Neural cell (in vitro differentiated cells): ENCODE results near the gene FBXO38.

Experiments
- CTCF ChIP-seq: fragments of 450-650 bp; IDR thresholded peaks from 2 replicates; pipeline ENCODE4 v1.5.1; 2014; ENCODE audit warnings: antibody characterized with exemption, mild to moderate bottlenecking, moderate library complexity; ENCODE audit not compliant: poor library complexity, severe bottlenecking
- EP300 ChIP-seq: fragments of 450-650 bp; conservative IDR thresholded peaks from 2 replicates; pipeline ENCODE4 v1.6.1; 2014; ENCODE audit warnings: antibody characterized with exemption, mild to moderate bottlenecking, moderate library complexity; ENCODE audit not compliant: poor library complexity, severe bottlenecking
- EZH2 ChIP-seq: fragments of 200-600, 300-800 bp; shearing (Covaris generic), sonication (generic); IDR thresholded peaks from 2 replicates; pipeline ENCODE4 v1.6.1; 2014; ENCODE audit warnings: antibody characterized with exemption, low read length, borderline replicate concordance, mild to moderate bottlenecking; ENCODE audit not compliant: insufficient read depth, poor library complexity, severe bottlenecking
- MXI1 ChIP-seq: fragments of 450-650 bp; conservative IDR thresholded peaks from 2 replicates; pipeline ENCODE4 v1.6.1; 2014; ENCODE audit warnings: antibody characterized with exemption, mild to moderate bottlenecking; ENCODE audit not compliant: poor library complexity, severe bottlenecking
- POLR2AphosphoS5 ChIP-seq: IDR thresholded peaks from 2 replicates; pipeline ENCODE4 v1.6.1; 2012
- RAD21 ChIP-seq: fragments of 450-650 bp; conservative IDR thresholded peaks from 2 replicates; pipeline ENCODE4 v1.6.1; 2014; ENCODE audit warnings: antibody characterized with exemption, mild to moderate bottlenecking, moderate library complexity
- SMC3 ChIP-seq: fragments of 450-650 bp; conservative IDR thresholded peaks from 2 replicates; pipeline ENCODE4 v1.6.1; 2014; ENCODE audit warnings: antibody characterized with exemption, mild to moderate bottlenecking, moderate library complexity; ENCODE audit not compliant: poor library complexity
- TAF1 ChIP-seq: IDR thresholded peaks from 2 replicates; pipeline ENCODE4 v1.6.1; 2012; ENCODE audit warnings: low read depth
- TF ChIP-seq, protein P1 (sequence below): IDR thresholded peaks from 2 replicates; pipeline ENCODE4 v1.6.1; 2012; ENCODE audit warnings: borderline replicate concordance

DNA sequence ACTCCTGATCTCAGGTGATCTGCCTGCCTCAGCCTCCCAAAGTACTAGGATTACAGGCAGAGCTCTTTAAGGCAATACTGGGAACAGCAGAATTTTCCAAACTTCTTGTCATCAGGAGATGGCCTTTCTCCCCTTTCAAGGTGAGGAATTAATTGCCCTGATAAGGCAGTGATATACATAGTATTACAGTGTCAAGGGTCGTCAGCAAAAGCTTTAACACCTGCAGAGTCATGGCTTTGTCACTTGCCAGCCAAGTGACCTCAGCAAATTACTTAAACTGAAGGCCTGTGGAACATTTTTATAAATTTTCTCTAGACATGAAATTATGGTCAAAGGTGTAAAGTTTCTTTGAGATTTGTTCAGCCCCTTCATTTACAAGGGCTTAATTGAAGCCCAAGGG, 59.5 kb downstream of the FBXO38 start:
- TF ChIP-seq EZH2 (no peak), CTCF (no peak), EP300 (no peak), SMC3 (no peak), POLR2AphosphoS5 (no peak), RAD21 (no peak), MXI1 (no peak), TAF1 (no peak)
- TF ChIP-seq, protein P1, sequence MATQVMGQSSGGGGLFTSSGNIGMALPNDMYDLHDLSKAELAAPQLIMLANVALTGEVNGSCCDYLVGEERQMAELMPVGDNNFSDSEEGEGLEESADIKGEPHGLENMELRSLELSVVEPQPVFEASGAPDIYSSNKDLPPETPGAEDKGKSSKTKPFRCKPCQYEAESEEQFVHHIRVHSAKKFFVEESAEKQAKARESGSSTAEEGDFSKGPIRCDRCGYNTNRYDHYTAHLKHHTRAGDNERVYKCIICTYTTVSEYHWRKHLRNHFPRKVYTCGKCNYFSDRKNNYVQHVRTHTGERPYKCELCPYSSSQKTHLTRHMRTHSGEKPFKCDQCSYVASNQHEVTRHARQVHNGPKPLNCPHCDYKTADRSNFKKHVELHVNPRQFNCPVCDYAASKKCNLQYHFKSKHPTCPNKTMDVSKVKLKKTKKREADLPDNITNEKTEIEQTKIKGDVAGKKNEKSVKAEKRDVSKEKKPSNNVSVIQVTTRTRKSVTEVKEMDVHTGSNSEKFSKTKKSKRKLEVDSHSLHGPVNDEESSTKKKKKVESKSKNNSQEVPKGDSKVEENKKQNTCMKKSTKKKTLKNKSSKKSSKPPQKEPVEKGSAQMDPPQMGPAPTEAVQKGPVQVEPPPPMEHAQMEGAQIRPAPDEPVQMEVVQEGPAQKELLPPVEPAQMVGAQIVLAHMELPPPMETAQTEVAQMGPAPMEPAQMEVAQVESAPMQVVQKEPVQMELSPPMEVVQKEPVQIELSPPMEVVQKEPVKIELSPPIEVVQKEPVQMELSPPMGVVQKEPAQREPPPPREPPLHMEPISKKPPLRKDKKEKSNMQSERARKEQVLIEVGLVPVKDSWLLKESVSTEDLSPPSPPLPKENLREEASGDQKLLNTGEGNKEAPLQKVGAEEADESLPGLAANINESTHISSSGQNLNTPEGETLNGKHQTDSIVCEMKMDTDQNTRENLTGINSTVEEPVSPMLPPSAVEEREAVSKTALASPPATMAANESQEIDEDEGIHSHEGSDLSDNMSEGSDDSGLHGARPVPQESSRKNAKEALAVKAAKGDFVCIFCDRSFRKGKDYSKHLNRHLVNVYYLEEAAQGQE: no peak
